DOHH2 (cell line): ENCODE measurements around the gene FBXO28.

Experiments
- CTCF ChIP-seq: fragments of 200-600 bp; sonication (generic); IDR thresholded peaks from one replicate; pipeline ENCODE4 v1.5.1; 2014; ENCODE audit warnings: antibody characterized with exemption, mild to moderate bottlenecking, low read depth, low read length; ENCODE audit not compliant: poor library complexity, severe bottlenecking
- EZH2phosphoT487 ChIP-seq: fragments of 200-600 bp; sonication (generic); IDR thresholded peaks from 2 replicates; pipeline ENCODE4 v1.6.1; 2017; ENCODE audit warnings: borderline replicate concordance, mild to moderate bottlenecking, antibody characterized with exemption, low read length, moderate library complexity, mixed read lengths

DNA sequence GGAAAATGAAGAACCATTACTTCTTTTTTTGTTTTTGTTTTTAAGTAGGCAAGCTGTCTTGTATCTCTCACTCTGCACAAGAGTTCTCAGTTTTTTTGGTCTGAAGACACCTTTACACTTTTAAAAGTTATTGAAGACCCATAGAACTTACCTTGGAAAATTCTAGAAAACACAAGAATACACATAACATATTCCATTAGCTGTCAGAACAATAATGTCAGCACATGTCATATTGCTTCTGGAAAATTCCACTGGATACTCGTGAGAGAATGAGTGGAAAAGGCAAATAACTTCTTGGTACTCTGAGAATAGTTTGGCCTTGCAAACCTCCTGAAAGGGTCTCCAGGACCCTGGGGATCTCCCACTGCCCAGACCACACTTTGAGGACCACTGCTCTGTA lies 4.8 kb downstream of the FBXO28 start:
- TF ChIP-seq CTCF = no peak
- no peak for TF ChIP-seq EZH2phosphoT487
